HG03457 (cell line): Measurements from ENCODE around the gene YKT6.
"Not testable (repeated sequence)": the region's sequence is repeated elsewhere in the genome, so short reads cannot be mapped to it uniquely, and the experiment has no call there.

ENCODE experiments used
- ATAC-seq: cut with Tn5 transposase; IDR thresholded peaks from one replicate; pipeline ENCODE4 v1.9.1; 2021; ENCODE audit warnings: moderate number of reproducible peaks; ENCODE audit not compliant: unreplicated experiment

Gene YKT6

DNA sequence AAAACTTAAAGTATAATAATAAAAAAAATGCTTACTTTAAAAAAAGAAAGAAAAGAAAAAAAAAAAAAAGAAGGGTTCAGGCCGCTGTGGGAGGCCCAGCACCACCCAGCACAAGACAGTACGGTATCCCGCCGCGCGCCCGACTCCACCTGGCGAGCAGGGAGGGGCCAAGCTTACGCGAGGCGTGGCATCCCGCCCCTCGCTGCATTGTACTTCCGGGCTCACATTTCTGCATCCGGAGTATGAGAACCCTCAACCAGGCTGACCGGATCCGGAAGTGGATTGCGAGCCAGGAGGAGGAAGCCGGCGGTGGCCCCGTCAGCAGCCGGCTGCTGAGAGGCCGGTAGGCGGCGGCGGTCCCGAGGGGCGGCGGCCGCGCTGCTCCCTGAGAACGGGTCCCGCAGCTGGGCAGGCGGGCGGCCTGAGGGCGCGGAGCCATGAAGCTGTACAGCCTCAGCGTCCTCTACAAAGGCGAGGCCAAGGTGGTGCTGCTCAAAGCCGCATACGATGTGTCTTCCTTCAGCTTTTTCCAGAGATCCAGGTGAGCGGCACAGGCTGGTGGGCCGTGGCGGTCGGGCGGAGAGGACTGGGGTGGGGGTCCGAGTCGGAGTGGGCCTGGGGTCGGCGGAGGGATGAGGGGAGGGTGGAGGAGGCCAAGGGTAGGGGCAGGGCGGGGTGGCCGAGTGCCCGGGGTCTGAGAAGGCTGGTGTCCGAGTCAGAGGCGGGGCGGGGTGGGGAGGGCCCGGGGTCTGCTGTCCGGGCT, at the start of gene YKT6:
Gene YKT6 (plus strand): TSS at position 280 of the 763 bp plus-strand sequence. CDS start 158 bp downstream, at position 438.
- ATAC-seq, result peak; percentile 96

DNA sequence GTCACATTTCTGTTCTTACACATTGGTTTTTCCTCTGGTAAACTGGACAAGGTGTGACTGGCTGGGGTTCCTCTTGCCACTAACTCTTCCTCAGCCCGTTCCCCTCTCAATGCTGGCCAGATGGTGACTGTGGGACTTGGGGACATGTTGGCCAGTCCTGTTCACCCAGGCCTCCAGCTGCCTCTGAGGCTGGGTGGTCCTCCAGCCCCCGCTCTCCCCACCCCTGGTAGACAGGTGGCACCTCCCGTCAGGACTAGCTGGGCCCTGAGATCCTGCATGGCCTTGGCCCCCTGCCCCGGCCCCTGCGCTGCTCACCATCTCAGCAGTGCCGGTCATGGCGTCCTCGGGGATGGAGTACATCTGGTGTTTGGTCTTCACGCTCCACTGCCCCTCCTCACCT, 48.8 kb upstream of the YKT6 start:
- no peak for ATAC-seq

DNA sequence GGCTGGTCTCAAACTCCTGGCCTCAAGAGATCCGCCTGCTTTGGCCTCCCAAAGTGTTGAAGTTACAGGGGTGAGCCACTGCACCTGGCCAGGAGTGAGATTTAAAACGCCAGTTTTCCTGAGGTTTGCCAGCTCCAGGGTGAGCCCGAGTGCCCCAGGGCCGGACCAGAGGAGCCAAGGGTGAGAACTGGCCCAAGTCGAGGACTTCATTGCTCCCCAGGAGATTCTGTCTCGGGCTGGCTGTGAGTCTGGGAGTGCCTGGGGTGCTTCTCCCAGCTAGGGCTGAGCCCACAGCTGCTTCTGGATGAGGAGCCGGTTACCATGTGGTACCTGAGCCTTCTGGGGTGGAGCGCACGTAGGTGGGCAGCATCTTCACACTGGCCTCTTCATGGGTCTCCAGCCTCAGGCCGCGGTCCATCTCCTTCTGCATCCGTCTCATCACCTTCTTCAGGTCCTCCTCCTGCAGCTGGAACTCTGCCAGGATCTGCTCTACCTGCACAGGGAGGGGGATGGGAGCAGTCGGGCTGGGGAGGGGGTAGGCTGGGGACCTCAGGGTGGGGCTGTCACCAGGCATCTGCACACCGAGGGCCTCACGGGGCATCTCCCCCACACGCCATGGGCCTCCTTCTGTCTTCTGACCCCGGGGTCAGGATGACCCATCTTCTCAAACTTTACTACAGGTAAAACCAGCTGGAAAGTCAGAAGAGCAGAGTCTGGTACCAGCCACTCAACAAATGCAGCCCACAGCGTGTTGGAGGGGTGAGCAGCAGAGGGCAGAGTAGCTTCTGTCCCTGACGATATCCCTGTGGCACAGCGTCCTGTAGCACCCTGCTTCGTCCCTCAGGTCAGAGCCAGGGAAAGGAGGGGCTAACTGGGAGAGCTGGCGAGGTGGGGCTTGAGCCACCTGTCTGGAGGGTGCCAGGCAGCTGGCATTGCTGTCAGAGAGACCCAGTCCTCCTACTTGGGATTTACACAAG, 47.5 kb upstream of the YKT6 start:
- ATAC-seq, result no peak

DNA sequence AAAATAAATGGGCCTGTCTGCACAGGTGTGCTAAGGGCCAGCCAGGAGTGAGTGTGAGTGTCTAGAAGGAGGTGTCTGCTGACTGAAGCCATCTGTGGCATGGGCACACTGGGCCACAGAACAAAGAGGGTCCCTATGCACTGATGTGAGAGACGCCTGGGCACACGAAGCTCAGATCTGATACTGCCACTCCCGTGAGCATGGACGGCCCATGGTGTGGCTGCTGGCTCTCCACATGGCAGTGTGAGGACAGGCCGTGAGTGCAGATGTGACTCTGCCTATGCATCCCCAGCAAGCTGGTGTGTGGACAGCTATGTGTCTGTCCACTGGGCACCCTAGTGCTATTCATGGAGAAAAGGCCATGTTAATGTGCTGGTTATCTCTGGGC, 46.8 kb upstream of the YKT6 start:
- no peak for ATAC-seq

DNA sequence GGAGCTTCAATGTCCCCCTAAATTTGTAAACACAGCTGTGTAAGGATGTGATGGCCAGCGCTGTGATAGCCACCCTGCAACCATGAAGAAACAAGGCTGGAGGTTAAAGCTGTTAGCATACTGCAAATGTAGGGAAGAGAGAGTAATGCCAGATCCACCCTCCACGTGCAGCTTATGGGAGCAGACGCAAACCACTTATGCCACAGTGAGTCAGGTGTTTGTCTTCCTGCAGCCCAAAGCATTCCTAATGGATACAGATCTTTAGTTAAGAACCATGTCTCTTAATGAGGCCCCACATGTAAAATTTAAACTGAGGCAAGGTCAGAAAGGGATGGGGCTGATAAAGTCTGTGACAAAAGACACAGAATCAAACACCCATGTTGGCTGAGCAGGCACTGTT, 46.1 kb upstream of the YKT6 start:
- ATAC-seq, result no peak

DNA sequence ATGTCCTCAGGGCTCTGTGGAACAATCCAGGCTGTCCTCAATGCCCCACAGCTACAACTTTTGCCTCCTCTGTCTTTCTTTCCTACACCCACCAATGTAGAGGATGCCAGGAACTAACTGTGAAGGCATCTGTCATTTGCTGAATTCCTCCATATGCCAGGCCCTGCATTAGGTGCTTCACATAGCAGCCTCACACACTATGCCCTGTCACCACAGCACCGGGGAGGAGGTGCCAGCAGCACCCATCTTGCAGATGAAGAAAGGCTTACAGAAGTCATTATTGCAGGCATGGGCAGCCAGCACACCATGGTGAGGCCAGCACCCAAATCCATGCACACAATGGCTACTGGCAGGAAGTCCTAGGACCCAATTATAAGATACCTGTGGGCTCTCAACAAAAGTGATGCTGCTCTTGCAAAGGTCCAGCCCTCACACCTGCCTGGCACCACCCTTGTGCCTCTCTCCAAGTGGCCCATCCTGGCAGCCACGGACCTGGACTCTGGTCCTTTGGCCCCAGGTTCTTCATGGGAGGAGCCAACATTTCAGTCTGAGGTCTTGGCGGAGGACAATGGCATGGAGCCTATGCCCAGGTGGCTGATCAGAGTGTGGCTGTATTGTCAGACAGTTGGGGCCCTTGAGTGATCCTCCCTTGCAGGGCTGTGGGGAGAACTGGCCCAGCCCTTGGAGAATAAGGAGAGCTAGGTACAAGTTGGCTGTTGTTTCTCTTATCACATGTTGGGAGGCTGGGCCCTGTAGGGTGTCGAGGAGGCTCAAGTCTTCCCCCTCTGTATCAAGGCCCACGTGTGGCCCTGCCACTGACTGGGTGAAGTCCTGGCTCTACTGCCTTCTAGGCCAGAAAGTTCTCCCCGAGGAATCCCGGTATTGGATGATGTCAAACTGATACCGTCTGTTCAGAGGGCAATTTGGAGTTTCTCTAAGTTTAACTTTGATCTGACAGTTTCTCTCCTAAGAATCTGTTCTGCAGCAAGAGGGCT, 45.3 kb upstream of the YKT6 start:
- ATAC-seq, result no peak

DNA sequence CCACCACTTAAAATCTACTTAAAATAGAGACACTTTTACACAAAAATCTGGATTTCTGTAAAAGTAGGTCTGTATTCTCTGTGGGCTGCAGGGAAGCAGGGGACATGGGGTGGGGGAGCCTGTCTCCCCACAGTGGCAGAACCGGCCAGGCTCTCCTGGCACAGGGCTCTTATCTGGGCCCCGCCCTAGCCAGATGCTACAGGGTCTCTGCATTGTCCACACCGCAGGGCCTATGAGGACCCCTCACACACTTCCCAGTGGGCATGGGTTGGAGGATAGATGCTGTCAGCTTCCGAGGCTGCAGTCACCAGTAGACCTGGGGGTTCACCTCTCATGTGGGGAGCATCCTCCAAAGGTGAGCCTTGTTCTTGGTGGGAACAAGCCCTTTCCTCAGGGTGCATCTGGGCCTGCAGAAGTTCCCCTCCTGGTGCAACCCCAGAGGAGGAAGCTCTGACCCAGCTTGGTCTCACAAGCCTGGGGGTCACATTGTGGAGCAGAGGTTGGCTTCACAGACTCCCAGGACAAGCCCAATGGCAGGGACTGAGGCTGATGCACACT, 44.2 kb upstream of the YKT6 start:
- ATAC-seq, result no peak

DNA sequence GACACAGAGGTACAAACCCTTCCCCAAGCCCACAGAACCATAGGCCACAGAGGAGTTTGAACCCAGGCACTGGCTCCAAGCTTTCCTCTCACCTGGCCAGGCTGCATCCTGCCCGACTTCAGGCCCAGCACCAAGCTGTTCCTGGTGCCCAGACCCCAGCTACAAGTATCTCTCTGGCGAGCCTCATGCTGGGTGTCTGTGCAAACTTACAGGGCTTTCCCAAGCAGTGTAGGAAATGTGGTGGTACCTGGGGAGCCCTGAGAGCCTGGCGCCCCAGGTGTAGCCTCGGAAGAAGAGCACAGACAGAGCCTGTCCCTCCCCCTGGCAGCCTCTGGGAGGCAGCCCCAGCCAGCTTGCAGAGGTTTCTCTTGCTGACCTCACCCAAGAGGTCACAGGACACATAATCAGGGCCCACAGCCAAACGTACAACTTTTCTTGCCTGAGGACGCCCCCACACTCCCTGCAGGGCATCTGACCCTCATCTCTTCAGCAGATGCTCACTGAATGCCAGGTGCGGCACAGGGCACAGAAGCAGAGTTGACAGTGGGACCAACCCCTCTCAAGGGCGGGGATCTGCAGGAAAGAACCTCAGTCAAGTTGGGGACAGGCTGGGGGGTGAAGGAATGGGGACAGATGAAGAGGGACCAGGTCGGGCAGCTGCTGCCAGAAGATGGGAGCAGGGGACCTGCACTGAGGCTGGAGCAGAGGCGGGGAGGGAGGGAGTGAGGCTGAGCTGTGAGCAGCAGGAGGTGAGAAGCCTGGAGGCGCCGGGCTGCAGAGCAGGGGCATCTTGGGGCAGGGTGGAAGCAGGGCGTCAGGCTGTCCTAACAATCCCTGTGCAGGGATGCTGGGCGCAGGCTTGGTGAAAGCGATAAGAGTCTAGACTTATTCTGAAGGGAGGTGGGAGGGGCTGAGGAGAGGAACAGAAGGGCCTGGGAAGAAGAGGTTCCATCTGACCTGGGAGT, 43.4 kb upstream of the YKT6 start:
- no peak for ATAC-seq

DNA sequence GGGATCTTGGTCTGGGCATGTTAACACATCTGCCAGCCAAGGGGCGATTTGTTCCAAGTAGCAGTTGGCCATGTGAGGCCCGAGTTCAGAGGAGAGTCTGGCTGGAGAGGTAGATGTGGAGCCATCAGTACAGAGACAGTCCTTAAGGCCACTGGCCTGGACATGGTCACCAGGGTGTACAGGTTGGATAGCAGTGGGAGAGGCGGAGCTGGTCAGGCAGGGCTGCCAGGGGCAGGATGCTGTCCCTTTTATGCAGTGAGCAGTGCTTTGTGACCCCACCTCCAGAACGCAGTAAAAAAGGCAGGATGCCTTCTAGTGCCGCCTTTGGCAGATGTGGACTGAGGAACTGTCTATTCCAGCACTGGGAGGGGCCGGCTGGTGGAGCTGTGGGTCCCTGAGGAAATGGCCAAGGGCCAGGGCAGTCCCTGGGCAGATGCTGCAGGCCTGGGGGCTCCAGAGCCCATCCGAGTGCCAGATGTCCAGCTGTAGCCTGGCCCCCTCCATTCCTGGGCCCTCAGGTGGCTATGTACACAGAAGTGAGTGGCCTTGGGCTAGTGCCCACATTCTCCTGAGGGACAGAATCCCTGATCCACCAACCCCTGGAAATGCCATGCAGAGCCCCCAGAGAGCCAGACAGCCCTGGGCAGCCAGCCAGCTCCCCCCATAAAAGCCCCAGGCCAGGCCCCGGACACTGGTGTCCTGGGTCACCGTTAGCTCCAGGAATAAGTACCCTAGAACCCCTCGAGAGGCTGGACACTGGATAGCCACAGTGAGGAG, 42.5 kb upstream of the YKT6 start:
- no peak for ATAC-seq

DNA sequence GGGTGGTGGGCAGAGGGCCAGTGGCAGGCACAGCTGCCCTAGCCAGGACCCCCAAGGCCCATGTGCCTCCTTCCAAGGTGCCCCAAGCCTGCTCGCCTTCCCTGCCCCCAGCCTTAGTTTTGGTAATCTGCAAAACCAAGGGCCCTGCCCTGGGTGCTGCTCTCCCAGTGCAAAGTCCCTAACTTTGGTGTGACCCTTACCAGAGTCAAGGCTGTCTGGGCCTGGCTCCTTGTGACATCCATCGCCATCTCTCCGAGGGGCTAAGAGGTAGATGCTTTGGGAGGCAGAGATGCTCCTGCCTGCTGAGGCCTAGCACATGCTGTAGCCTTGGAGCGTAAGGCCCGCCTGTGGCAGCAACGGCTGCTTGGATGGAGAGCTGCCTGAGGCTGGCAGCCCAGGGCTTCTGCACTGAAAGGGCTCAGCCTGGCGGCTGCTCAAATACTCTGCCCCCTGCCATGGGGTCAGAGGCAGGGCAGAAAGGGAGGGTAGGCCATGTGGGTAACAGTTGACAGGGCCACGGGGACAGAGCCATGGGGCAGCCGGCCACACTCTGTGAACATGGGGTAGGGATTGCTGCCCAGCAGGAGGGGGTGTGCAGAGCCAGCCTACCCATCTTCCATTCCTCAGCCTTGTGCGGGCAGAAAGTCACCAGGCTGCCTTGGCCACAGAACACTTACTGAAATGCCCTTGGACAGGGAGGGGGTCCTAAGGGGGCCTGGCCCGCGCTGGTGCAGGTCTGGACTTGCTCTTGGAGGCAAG, 41.7 kb upstream of the YKT6 start:
- no peak for ATAC-seq

DNA sequence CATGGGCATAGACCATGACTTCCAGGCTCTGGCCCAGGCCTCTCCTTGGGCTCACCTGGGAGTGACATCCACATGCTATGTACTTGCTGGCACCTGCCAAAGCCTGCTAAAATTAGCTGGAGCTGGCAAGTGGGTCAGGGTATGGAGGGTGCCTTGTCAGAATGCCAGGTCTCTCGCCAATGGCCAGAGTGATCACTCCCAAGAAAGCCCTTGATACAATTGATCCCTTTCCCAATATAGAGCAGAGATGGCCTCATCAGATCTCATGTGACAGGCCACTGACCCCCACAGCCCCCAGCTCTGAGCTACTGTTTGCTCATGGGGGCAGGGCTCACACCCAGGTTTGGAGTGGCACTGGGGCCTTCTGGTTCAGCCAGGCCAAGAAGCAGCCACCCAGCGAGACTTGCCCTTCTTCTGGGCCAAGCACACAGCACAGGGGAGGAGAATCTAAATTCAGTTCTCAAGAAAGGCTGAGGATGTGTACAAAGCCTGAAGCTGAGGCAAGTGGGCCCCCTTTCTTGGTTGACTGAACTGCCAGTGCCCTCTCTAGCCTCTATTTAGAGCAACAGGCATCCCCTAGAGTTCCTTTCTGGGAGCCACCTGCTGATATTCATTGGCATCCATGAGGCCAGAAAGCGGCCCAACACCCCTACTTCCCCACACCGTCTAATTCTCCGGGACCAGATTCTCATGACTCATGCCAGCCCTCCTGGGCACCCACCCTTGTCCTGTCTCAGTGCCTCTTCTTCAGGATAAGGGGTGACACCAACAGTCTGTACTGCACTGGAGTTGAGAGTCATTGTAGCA, 40.8 kb upstream of the YKT6 start:
- ATAC-seq, result no peak

DNA sequence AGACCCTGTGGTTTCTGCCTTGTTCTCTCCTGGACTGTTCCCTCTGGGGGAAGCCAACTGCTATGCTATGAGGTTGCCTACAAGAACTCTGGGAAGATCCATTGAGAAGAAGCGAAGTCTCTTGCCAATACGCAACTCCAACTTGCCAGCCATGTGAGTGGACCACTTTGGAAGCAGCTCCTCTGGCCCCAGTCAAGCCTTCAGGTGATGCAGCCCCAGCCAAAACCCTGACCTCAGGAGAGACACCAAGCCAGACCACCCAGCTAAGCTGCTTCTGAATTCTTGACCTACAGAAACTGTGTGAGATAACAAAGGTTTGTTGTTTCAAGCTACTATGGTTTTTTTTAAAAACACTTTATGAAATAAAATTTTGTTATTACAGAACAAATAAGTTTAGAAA, 39.4 kb upstream of the YKT6 start:
- ATAC-seq, result no peak

DNA sequence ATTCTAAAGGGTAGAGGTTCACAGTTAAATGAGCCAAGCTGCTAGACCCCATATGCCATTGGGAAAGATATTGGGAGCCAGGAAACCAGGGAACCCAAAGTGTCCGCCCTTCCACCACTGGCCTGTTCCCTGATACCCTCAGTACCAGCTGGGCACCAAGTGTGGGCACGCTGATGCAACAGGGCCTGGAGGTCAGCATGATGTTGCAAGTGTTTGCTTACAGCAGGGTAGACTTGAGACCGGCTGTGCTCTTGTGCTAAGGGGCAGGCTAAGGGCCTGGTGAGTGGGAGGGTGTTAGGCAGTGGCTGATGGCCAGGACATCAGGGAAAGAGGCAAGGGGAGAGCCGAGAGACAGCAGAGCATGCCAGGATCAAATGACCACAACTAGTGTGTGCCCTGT, 38.6 kb upstream of the YKT6 start:
- no peak for ATAC-seq

DNA sequence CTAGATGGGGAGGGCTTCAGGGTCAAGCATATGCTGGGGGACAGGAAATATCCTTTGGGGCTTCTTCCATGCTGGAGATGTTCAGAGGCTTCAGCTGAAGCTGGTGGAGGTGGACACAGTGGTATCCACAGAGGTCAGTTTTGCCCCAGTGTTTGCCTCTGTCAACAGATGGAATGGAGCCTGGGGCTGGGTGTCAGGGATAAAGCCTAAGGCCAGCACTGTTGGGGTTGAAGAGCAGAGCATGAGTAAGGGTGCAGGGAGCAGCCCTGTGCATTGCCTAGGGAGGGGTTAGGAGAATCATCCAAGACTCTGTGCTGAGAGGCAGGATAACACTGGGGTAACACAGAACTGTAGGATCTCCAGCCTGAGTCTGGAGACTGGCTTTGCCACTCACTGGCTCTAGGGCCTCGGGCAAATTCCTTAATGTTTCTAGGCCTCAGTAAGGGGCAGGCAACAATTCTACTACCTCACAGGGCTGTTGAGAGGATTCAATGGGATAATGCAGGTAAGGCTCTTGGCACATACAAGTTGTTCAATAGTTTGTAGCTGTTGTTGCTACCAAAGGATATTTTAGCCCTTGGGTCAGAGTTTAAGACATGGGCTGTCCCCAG, 37.9 kb upstream of the YKT6 start:
- ATAC-seq, result no peak

DNA sequence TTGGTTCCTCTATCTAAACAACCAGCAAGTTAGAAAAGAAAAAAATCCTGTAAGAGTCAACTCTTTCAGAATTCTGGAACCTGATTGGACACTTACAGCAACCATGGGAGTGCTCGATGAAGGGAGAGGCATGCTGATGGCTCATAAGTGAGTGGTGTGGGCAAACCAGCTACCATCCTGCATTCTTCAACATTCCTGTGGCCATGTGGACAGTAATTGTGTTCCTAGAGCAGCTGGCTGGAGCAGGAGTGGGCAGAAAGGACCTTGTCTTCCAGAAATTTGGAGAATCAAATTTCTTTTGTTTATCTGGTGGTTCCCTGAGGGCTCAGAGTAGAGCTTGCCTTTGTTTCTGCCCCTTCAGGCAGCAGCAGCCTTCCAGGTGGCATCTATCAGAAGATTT, 37.2 kb upstream of the YKT6 start:
- no peak for ATAC-seq

DNA sequence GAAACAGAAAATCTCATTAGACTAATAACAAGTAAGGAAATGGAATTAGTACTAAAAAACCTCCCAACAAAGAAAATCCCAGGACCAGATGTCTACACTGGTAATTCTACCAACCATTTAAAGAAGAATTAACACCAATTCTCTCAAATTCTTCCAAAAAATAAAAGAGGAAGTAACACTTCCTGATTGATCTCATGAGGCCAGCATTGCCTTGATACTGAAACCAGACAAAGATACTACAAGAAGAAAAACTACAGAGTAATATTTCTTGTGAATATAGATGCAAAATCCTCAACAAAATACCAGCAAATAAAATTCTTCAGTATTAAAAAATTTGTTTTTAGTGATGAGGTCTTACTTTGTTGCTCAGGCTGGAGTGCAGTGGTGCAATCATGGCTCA, 32.9 kb upstream of the YKT6 start:
- ATAC-seq, result no peak

DNA sequence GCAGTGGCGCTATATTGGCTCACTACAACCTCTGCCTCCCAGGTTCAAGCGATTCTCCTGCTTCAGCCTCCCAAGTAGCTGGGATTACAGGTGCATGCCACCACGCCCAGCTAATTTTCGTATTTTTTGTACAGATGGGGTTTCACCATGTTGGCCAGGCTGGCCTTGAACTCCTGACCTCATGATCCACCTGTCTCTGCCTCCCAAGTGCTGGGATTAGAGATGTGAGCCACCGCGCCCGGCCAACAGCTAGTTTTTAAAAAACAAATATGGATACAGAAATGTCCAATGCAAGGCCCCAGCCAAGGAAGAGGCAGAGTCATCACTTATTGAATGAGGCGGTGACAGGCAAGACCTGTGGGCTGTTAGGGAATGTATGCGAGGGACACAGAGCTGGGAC, 28.9 kb upstream of the YKT6 start:
- not testable (repeated sequence) for ATAC-seq
